Measurements from ENCODE around the gene SLC41A3. TPM values are rescaled to one million over a fixed set of nuclear protein-coding genes. Genes with fewer than 3 reads are reported as not detected.

SLC41A3 gene
- total RNA-seq, 2 experiments from 2014 or later = 23.1 to 26.6 TPM

DNA sequence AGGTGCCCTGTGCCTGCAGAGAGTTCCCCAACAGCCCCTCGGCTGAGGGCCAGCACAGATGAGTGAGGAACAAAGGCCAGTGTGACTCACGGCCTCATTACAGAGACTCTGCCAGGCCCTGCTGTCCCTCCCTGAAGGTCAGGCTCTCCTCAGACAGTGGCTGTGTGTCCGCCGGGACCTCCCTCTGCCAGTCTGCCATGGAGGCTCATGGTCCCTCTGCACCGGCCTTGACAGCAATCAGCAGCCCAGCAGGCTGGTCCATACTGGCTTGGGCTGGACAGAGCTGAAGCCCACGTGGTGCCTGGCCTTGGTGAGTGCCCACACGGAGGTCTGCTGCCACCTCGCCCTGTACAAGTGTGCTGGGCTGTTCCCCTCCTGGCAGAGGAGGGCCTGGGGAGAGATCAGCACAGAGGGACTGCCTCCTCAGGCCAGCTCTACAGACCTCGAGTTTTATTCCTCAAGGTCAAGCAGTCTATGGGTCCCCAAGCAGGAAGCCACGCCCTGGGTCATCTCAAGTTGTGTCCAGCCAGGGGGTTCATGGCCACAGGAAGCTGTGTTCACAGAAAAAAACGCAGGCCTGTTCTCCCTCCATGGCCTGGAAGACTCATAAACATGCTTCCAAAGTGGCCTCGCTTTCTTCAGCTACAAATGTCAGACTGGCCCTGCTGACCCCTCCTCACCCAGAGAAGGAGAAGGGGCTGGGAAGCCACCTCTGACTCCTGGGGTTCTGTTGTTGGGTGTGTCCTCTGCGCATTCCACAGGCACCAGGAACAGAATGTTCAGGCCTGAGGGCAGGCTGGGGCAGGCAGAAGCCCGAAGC, 27.0 kb downstream of the SLC41A3 start:
- Mint-ChIP-seq H3K4me3 (no peak overlapping the region), H3K27me3 (no peaks in the 10 kb centered on the region), H3K27ac (no peak overlapping the region), H3K36me3 (ENCODE audit: low read depth) (no peaks in the 10 kb centered on the region), H3K9me3 (ENCODE audit: low read depth) (no peaks in the 10 kb centered on the region), H3K4me1 (peaks cover 25% of the 10 kb centered on the region)
- DNase-seq (no peak), ATAC-seq (no peak)
- intact Hi-C loops (cut with DNase I, micrococcal nuclease) = no loop called here
- POLR2A ChIA-PET = interaction anchor here (0.5 kb wide), 1 partner anchor 218 kb away, joined by 3 read pairs; no protein-coding TSS in a partner anchor
- CTCF ChIA-PET = no interaction called here

DNA sequence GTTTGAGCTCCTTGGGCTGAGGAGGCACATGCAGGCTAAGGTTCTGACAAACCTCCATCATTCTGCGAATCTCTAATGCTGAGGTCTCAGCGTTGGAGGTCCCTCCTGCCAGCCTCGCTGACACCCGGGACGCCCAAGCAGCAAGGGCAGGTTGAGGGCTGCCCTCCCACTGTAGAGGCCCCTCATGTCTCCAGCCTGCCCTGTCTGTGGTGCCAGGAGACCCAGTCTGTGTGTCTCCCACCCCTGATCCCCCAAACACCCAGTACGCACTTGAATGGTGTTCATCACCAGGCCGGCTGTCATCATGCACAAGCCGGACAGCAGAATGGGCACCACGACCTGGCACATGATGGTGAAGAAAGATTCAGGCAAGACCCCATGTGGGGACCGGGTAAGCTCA, 27.8 kb downstream of the SLC41A3 start:
- Mint-ChIP-seq H3K4me1 (peaks cover 25% of the 10 kb centered on the region), H3K27me3 (no peaks in the 10 kb centered on the region), H3K36me3 (ENCODE audit: low read depth) (no peaks in the 10 kb centered on the region), H3K27ac (no peak overlapping the region), H3K4me3 (no peak overlapping the region), H3K9me3 (ENCODE audit: low read depth) (no peaks in the 10 kb centered on the region)
- no peak for DNase-seq
- no peak for ATAC-seq
- ChIA-PET POLR2A (no interaction called here), CTCF (interaction anchor here (0.5 kb wide), 1 partner anchor 142 kb away, joined by 3 read pairs; no protein-coding TSS in a partner anchor)
- intact Hi-C loops (cut with DNase I, micrococcal nuclease) = no loop called here

DNA sequence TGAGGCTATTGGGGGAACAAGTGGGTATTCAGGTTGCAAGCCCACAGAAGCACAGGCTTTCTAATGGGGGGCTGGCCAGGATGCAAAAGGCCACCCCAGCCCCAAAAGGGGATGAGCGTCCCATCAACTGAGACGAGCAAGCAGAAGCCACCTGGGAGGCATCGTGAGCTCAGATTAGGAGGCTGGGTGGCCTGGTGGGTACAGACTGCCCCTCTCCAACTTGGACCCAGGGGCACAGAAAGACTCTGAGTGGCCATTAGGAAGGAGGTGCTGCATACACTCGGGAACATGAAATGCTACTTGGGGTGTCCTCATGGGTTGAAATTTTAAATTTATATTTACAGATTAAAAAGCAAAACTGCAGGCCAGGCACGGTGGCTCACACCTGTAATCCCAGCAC, 29.1 kb downstream of the SLC41A3 start:
- Mint-ChIP-seq H3K36me3 (ENCODE audit: low read depth) (no peaks in the 10 kb centered on the region), H3K27me3 (no peaks in the 10 kb centered on the region), H3K4me1 (peaks cover 25% of the 10 kb centered on the region), H3K27ac (no peak overlapping the region), H3K9me3 (ENCODE audit: low read depth) (no peaks in the 10 kb centered on the region), H3K4me3 (no peak overlapping the region)
- ChIA-PET CTCF (no interaction called here), POLR2A (no interaction called here)
- DNase-seq (no peak), ATAC-seq (no peak)
- intact Hi-C loops (cut with DNase I, micrococcal nuclease) = no loop called here

DNA sequence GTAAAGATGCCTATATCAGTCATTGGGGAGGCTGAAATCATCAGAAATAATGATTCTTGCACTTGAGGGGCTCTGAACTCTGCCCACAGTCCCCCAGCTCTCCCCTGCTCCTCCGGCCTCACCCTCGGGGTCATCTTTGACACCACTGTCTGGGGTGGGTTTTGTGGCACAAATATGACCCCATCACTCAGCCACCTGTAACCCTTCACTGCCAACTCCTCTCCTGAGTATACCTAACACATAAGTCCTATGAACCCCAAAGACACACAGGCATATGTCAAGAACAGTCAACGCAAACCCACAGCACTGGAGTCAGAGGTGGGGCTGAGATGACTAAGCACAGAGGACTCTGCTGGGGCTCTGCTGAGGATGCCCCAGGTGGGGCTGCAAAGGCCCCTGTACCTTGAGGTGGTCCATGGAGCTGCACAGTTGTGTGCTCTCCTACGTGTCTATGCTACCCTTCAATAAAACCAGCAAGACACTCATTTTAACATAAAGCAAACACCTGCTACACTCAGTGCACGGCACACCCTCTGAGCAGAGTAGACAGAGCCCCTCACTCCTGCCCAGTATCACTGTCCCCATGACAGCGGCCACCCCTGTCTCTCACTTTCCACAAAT, 29.9 kb downstream of the SLC41A3 start:
- ChIA-PET POLR2A (no interaction called here), CTCF (no interaction called here)
- peak; percentile 16 for DNase-seq
- Mint-ChIP-seq H3K27ac (no peak overlapping the region), H3K4me1 (peaks cover 25% of the 10 kb centered on the region), H3K9me3 (ENCODE audit: low read depth) (no peaks in the 10 kb centered on the region), H3K36me3 (ENCODE audit: low read depth) (no peaks in the 10 kb centered on the region), H3K27me3 (no peaks in the 10 kb centered on the region), H3K4me3 (no peak overlapping the region)
- ATAC-seq = peak; percentile 65
- intact Hi-C loops (cut with DNase I, micrococcal nuclease) = no loop called here

DNA sequence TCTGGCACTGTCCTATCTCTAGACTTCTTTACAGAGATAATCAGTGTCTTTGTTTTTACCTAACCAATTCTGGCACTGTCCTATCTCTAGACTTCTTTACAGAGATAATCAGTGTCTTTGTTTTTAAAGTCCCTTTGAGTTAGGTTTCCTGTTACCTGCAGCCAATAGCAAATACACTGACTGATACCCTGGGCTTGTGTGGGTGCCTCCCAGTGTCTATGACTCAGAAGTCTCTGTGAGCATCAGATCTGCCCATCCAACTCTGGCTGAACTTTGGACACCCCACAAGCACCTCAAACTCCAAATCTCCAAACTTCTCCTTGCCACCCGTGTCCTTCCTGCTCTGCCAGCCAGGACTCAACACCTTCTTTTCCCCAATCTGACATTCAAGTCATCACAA, 30.4 kb downstream of the SLC41A3 start:
- Mint-ChIP-seq H3K27ac (no peak overlapping the region), H3K4me3 (no peak overlapping the region)

DNA sequence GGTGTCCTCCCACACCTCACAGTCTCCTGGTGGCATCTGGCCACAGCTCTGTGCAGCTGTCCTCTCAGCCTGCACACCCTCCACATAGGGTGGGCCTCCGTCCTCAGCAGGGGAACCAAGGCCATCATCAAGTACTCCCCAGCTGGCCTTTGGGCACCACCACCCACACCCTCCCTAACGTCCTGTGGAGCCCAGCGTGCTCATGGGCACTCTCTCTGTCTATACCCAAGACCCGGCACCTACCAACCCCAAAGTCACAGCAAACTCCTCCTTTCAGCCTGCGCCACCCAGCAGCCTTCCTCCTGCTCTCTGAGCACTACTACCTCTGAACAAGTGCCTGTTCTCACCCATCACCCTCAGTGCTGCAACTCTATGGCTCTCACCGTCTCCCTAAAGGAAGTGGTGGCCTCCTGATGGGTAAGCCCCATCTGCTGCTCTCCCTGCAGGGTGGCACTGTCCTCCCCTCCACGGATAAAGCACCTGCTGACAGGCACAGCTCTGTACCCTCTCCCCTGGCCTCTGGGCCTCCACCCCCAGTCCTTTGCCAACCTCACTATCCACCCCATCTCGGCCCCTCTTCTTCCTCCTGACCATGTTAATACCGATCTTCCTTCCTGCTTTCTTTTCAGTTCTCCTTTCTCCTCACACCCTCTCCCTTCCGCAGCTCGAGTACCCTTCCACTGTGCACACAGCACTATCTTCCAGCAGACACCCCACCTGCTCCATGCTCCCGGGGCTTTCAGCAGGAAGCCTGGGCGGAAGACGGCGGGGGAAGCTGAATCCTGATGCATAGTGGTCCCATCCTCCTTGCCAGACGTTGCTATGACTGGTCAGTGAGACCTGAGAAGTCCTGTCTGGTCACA, 31.5 kb downstream of the SLC41A3 start:
- peak overlapping the region; percentile 21 for H3K27ac Mint-ChIP-seq
- H3K4me1 Mint-ChIP-seq = peaks cover 25% of the 10 kb centered on the region
- ATAC-seq (peak; percentile 38), DNase-seq (peak; percentile 12)
- CTCF ChIA-PET = no interaction called here
- peaks cover 3% of the 10 kb centered on the region for H3K36me3 Mint-ChIP-seq (ENCODE audit: low read depth)
- H3K9me3 Mint-ChIP-seq (ENCODE audit: low read depth) = no peaks in the 10 kb centered on the region
- H3K27me3 Mint-ChIP-seq = no peaks in the 10 kb centered on the region
- no peak overlapping the region for H3K4me3 Mint-ChIP-seq
- POLR2A ChIA-PET = no interaction called here
- intact Hi-C loops (cut with DNase I, micrococcal nuclease) = no loop called here

More for the DNA sequence above, 30.4 kb downstream of the SLC41A3 start:
- Mint-ChIP-seq H3K36me3 (ENCODE audit: low read depth) (peaks cover 1% of the 10 kb centered on the region), H3K9me3 (ENCODE audit: low read depth) (no peaks in the 10 kb centered on the region), H3K27me3 (no peaks in the 10 kb centered on the region), H3K4me1 (peaks cover 25% of the 10 kb centered on the region)
- CTCF ChIA-PET = no interaction called here
- DNase-seq = peak; percentile 26
- peak; percentile 85 for ATAC-seq
- POLR2A ChIA-PET = no interaction called here
- intact Hi-C loops (cut with DNase I, micrococcal nuclease) = no loop called here

DNA sequence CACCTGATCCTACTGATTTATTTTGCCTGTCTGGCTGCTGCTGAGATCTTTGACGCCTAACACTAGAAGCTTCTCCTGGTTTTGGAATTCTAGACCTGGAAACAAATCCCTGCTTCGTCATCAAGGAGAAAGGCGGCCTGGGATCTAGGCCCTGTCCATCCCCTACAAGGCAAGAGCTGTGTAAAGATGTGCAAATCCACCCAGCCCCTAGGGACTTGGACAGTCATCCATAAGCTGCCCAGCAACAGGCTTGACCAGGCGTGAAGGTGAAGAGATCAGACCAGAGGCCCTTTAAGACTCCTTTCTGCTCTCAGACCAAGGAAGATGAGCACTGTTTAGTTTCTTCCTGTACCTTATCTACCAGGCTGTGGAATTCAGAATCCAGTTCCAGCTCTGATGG, 32.2 kb downstream of the SLC41A3 start:
- Mint-ChIP-seq H3K4me1 (peaks cover 25% of the 10 kb centered on the region), H3K27ac (no peak overlapping the region), H3K36me3 (ENCODE audit: low read depth) (peaks cover 6% of the 10 kb centered on the region), H3K9me3 (ENCODE audit: low read depth) (no peaks in the 10 kb centered on the region), H3K4me3 (no peak overlapping the region), H3K27me3 (no peaks in the 10 kb centered on the region)
- CTCF ChIA-PET = no interaction called here
- ATAC-seq (no peak), DNase-seq (no peak)
- POLR2A ChIA-PET = no interaction called here
- intact Hi-C loops (cut with DNase I, micrococcal nuclease) = no loop called here

DNA sequence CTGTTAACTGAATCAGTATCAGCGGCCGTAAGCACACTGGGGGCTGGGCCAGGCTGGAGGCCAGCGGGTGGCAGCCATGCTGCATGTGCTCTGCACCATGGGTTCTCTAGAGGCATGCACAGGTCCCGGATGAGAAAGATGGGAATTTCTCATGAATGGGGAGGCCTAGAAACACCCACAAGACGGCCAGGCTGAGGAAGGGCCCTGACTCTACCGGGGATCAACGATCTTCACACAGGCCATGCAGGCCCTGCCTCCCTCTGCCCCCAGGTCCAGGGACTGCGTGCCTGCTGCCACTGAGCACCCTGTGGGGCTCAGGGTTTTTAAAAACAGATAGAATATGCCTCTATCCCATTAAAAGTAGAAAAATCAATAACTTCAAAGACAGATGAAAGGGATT, 32.7 kb downstream of the SLC41A3 start:
- no peak for ATAC-seq
- intact Hi-C loops (cut with DNase I, micrococcal nuclease) = no loop called here
- DNase-seq = no peak
- POLR2A ChIA-PET = no interaction called here
- no peaks in the 10 kb centered on the region for H3K27me3 Mint-ChIP-seq
- H3K9me3 Mint-ChIP-seq (ENCODE audit: low read depth) = no peaks in the 10 kb centered on the region
- CTCF ChIA-PET = no interaction called here
- H3K4me3 Mint-ChIP-seq = no peak overlapping the region
- peaks cover 10% of the 10 kb centered on the region for H3K36me3 Mint-ChIP-seq (ENCODE audit: low read depth)
- peaks cover 25% of the 10 kb centered on the region for H3K4me1 Mint-ChIP-seq
- no peak overlapping the region for H3K27ac Mint-ChIP-seq

DNA sequence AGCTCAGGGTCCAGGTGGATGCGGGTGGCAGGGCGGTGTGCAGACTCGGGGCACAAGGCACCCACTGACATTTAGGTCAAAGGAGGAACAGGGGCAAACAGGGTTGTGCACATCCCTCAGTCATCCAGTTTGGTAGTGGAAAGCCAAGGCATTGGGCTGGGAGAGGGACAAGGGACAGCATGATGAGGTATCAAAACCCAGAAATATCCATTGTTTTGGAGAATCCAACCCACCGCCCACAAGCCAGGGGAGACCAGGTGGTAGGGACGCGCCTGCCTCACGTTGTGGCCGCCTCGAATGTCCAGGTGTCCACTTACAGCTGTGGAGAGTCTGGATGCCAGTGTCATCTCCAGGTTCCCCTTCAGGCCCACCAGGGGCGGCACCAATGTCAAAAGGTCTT, 33.3 kb downstream of the SLC41A3 start:
- POLR2A ChIA-PET = no interaction called here

DNA sequence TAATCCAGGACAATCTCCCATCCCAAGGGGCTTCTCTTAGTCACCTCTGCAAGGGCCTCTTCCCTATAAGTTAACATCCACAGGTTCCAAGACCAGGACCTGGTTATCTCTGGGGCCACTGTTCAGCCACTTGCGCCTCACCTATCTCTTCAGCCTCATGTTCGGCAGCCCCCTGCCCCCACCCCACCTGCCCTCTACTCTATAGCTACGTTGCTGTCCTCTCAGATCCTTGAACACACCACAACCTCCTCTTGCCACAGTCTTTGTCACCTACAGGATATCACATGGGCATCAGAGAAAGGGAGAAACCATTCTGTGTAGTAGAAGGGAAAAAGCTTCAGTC, 33.9 kb downstream of the SLC41A3 start:
- CTCF ChIA-PET = no interaction called here
- intact Hi-C loops (cut with DNase I, micrococcal nuclease) = no loop called here
- Mint-ChIP-seq H3K4me3 (no peak overlapping the region), H3K27me3 (no peaks in the 10 kb centered on the region), H3K4me1 (peaks cover 25% of the 10 kb centered on the region), H3K9me3 (ENCODE audit: low read depth) (no peaks in the 10 kb centered on the region), H3K27ac (no peak overlapping the region), H3K36me3 (ENCODE audit: low read depth) (peaks cover 10% of the 10 kb centered on the region)
- DNase-seq (no peak), ATAC-seq (no peak)
- POLR2A ChIA-PET = no interaction called here

More for the DNA sequence above, 33.3 kb downstream of the SLC41A3 start:
- intact Hi-C loops (cut with DNase I, micrococcal nuclease) = no loop called here
- H3K4me1 Mint-ChIP-seq = peaks cover 25% of the 10 kb centered on the region
- DNase-seq = no peak
- no peaks in the 10 kb centered on the region for H3K27me3 Mint-ChIP-seq
- no peaks in the 10 kb centered on the region for H3K9me3 Mint-ChIP-seq (ENCODE audit: low read depth)
- H3K36me3 Mint-ChIP-seq (ENCODE audit: low read depth) = peaks cover 10% of the 10 kb centered on the region
- CTCF ChIA-PET = no interaction called here
- ATAC-seq = no peak
- no peak overlapping the region for H3K27ac Mint-ChIP-seq
- H3K4me3 Mint-ChIP-seq = no peak overlapping the region

DNA sequence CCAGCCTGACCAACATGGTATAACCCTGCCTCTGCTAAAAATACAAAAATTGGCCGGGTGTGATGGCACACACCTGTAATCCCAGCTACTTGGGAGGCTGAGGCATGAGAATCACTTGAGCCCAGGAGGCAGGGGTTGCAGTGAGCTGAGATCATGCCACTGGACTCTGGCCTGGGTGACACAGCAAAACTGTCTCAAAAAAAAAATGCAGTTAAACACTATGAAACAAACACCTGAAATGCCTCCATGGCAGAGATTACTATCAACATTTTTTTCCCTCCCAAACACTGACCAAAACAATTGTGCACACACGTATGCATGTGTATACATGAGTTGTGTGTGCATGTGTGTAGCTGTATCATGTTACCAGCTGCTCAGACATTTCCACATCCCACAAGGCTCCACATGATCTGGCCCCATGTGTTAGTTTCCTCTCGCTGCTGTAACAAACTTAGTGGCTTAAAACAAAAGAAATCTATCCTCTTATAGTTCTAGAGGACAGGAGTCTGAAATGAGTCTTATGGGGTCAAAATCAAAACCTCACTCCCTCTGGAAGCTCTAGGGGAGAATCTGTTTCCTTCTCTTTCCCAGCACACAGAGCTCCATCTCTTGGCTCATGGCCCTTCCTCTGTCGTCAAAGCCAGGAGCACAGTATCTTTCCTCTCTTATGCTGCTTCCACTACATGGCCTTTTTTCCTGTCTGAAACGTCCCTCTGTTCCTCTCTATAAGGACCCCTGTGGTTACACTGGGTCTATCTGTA, 34.5 kb downstream of the SLC41A3 start:
- intact Hi-C loops (cut with DNase I, micrococcal nuclease) = no loop called here
- peaks cover 21% of the 10 kb centered on the region for H3K4me1 Mint-ChIP-seq
- ChIA-PET POLR2A (no interaction called here), CTCF (no interaction called here)
- peaks cover 10% of the 10 kb centered on the region for H3K36me3 Mint-ChIP-seq (ENCODE audit: low read depth)
- ATAC-seq = no peak
- H3K9me3 Mint-ChIP-seq (ENCODE audit: low read depth) = no peaks in the 10 kb centered on the region
- no peak for DNase-seq
- H3K27ac Mint-ChIP-seq = no peak overlapping the region
- no peaks in the 10 kb centered on the region for H3K27me3 Mint-ChIP-seq
- H3K4me3 Mint-ChIP-seq = no peak overlapping the region

Measured in activated CD4-positive, alpha-beta T cell treated with anti-CD3 and anti-CD28 coated beads for 36 hours (primary cell).